Vagina (tissue), 2 donors: ENCODE results near the gene PPP1R15B.

Source experiments
- POLR2A ChIP-seq, 2 donors: fragments of 450-650 bp; IDR thresholded peaks; one replicate each; pipeline ENCODE4 v1.6.1; 2017; ENCODE audit warnings: antibody characterized with exemption in 2 of 2, mild to moderate bottlenecking in 2 of 2, moderate library complexity in 2 of 2
- TF ChIP-seq, protein P1 (sequence below), 3 experiments: fragments of 450-650 bp in 2 of 3; fragments of 200-600 bp in 1 of 3; sonication (generic) in 1 of 3; IDR thresholded peaks; one replicate each; pipeline ENCODE4 v1.5.1; 2017 to 2019; ENCODE audit warnings: antibody characterized with exemption in 3 of 3, mild to moderate bottlenecking in 2 of 3, moderate library complexity in 2 of 3

- TF ChIP-seq POLR2A (IDR thresholded peaks at IDR 0.05): no peak
- TF ChIP-seq, protein P1, sequence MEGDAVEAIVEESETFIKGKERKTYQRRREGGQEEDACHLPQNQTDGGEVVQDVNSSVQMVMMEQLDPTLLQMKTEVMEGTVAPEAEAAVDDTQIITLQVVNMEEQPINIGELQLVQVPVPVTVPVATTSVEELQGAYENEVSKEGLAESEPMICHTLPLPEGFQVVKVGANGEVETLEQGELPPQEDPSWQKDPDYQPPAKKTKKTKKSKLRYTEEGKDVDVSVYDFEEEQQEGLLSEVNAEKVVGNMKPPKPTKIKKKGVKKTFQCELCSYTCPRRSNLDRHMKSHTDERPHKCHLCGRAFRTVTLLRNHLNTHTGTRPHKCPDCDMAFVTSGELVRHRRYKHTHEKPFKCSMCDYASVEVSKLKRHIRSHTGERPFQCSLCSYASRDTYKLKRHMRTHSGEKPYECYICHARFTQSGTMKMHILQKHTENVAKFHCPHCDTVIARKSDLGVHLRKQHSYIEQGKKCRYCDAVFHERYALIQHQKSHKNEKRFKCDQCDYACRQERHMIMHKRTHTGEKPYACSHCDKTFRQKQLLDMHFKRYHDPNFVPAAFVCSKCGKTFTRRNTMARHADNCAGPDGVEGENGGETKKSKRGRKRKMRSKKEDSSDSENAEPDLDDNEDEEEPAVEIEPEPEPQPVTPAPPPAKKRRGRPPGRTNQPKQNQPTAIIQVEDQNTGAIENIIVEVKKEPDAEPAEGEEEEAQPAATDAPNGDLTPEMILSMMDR (IDR thresholded peaks at IDR 0.05): no peak
These were observed 53.0 kb downstream of the PPP1R15B start for GRCh38 chr1:204358605-204359004.
